HK-2 (cell line): ENCODE measurements around the gene ALG12.

Experiments used
- DNase-seq: peaks from one replicate; pipeline ENCODE4 v3.0.0-alpha.2; 2018; ENCODE audit not compliant: unreplicated experiment

The ALG12 gene

DNA sequence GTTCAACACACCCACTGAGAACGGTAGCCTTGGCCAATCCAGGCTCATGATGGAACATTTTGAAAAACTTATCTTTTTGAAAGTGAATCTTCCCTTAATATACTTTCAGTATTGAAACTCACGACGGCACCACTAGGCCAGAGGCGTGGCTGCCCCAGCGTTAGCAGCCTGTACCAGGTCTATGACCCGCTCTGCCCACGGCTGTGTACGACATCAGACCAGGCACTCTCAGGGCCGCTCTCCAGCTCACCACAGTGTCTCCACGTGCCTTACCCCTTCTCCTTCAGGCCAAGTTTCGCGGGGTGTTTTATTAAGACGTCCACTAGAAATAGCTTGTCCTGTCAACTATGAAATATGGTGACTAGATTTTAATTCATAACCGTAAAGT lies 31.2 kb downstream of the ALG12 start:
- DNase-seq, result no peak

GRCh38 chr22:49886346-49887063 lies 31.7 kb downstream of the ALG12 start:
- no peak for DNase-seq

GRCh38 chr22:49885881-49886280 lies 32.4 kb downstream of the ALG12 start:
- DNase-seq, result no peak

- DNase-seq, result no peak
These were observed 33.0 kb downstream of the ALG12 start for GRCh38 chr22:49885281-49885680.

DNA sequence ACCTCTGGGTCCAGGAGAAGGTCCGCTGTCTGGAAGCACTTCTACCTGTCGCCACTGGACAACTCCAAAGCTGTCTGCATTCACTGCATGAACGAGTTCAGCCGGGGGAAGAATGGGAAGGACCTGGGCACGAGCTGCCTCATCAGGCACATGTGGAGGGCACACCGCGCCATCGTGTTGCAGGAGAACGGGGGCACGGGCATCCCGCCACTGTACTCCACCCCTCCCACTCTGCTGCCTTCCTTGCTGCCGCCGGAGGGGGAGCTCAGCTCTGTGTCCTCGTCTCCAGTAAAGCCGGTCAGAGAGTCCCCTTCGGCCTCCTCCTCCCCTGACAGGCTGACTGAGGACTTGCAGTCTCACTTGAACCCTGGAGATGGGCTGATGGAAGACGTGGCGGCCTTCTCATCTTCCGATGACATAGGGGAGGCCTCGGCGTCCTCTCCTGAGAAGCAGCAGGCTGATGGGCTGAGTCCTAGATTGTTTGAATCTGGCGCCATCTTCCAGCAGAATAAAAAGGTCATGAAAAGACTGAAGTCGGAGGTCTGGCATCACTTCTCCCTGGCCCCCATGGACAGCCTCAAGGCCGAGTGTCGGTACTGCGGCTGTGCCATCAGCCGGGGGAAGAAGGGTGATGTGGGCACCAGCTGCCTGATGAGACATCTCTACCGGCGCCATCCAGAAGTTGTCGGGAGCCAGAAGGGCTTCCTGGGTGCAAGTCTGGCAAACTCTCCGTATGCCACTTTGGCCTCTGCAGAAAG lies 33.6 kb downstream of the ALG12 start:
- DNase-seq, result no peak

DNA sequence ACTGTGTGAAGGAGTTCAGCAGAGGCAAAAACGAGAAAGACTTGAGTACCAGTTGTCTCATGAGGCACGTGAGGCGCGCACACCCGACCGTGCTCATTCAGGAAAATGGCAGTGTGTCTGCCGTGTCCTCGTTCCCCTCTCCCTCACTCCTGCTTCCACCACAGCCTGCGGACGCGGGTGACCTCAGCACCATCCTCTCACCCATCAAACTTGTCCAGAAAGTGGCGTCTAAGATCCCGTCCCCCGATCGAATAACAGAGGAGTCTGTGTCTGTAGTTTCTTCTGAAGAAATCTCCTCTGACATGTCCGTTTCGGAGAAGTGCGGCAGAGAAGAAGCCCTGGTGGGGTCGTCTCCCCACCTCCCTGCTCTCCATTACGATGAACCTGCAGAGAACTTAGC lies 34.2 kb downstream of the ALG12 start:
- DNase-seq, result no peak

- DNase-seq, result no peak
These were observed 35.0 kb downstream of the ALG12 start for GRCh38 chr22:49883294-49883640.

DNA sequence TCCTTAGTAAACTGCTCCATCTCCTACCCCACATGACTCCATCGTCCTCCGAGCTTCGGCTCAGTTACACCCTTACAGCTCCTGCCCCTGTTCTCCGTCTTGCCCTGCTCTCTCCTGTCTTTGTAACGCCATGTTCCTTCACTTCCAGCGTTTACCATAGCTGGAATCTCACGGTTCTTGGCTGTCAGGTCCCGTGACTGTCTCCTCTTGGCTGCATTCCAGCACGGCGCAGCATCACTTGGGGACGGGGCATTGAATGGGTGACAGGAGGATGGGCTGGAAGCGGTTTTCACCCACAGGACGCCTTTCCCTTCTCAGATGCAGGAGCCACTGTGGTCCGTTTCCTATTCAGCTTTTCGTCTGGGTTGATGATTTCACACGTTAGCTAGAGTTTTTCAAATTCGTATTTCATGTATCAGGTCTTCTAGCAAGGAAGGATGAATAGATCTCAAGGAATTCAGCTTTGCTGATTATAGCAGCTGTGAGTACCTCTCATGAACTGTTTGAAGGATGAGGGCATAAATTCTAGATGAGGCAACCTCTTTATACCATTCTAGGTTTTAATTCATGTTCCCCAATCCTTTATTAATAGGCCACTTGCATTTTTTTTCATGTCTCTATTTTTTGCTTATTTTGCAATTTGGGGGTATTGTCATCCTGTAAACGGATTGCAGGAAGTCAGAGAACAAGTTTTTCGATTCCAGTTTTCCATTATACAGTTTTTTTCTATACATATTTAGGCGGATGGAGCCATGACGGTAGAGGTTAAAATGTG lies 35.5 kb downstream of the ALG12 start:
- DNase-seq, result no peak

- DNase-seq, result no peak
These were observed 36.4 kb downstream of the ALG12 start for GRCh38 chr22:49881856-49882255.

- no peak for DNase-seq
These were observed 38.0 kb downstream of the ALG12 start for GRCh38 chr22:49880281-49880680.

DNA sequence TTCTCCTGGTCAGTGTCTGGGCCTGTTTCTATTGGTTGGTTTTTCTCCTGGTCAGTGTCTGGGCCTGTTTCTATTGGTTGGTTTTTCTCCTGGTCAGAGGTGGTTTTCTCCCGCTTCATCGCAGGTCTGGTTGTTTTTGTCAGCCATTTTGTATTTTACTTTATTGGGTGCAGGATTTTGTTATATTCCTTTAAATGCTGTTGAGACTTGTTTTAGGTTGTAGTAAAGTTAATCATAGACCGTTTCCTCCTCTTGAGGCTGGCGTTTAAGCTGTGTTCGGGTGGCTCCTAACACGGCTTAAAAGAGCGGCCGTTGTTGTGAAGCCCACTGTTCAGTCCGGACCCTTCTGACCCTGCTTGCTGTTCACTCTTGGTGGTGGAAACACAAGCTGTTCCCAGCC lies 38.4 kb downstream of the ALG12 start:
- DNase-seq, result no peak

GRCh38 chr22:49878206-49878605 lies 40.0 kb downstream of the ALG12 start:
- DNase-seq, result no peak

- DNase-seq, result no peak
These were observed 40.6 kb downstream of the ALG12 start for GRCh38 chr22:49877642-49878041.

DNA sequence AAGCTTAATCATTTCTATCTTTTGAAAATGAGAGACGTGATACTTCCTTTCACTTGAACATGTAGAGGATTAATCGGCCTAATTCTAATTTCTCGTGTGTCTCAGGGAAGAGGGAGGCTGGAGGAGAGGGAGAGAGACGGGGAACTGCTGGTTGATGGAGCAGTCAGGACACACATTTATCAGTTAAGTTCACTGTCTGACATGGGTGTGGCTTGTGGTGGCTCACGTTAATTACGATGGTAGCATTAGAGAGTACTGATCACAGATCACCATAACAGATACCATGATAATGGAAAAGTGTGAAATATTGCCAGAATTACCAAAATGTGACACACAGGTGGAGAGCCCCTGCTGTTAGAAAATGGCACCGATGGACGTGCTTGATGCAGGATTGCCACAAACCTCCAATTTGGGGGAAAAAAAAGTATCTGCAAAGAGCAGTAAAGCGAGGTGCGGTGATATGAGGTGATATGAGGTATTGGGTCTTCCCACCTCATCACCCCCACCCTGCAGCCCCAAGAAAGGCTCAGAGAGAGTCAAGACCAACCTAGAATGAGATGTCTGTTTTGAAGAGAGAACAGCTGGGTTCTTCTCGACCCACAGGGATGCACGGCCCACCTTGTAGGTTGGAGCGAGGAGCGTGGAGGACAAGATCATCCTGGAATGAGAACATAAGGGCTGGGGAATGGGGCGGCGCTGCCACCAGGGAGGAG lies 44.9 kb downstream of the ALG12 start:
- DNase-seq, result no peak

- DNase-seq, result no peak
These were observed 45.9 kb downstream of the ALG12 start for GRCh38 chr22:49872347-49872746.

- DNase-seq, result no peak
These were observed 46.8 kb downstream of the ALG12 start for GRCh38 chr22:49871482-49871881.

GRCh38 chr22:49869845-49870712 lies 48.2 kb downstream of the ALG12 start:
- DNase-seq, result no peak

GRCh38 chr22:49869086-49869830 lies 49.0 kb downstream of the ALG12 start:
- no peak for DNase-seq

DNA sequence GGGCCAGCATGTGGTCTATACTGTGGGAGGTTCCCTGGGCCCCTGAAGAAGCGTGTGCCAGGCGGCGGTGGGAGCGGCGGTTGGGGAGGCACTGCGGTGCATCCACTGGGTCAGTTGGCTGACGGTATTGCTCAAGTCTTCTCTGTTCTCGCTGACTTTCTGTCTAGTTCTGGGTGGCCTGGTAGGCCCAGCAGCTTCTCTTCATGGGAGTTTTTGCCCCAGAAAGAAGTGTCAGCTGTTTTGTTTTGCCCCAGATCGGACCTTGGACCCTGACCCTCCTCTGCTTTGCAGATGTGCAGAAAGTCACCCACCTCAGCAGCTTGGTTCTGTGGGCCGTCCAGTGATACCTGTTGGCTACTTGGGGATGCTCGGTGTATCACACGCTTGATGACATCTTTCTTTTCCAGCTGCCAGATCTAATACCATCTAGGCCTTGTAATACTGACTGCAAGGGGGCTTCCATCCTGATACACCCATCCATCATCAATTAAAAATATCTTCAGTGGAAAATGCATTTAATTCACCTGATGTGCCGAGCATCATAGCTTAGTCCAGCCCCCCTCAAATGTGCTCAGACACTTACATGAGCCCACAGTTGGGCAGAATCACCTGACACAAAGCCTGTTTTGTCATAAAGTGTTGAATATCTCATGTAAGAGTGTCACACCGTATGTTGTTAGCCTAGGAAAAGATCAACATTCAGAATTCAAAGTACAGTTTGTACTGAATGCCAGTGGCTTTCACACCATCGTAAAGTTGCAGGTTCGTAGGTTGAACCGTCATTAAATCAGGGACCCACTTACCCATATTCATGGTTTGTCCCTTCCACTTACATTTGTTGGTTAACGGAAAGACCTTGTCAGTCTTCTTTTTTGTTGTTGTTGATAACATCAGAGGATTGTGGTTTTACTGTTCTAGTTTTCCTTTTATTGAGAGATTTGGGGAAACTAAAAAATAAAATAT lies 50.7 kb downstream of the ALG12 start:
- DNase-seq, result no peak
